ENCODE measurements around the gene CHAF1A. TPM values are rescaled to one million over a fixed set of nuclear protein-coding genes. Genes with fewer than 3 reads are reported as not detected.
A peak's percentile ranks its signal among the peaks of the same experiment; 100 is the strongest.

CHAF1A gene
- total and polyA plus RNA-seq, 5 donors from 2014 or later = 2.6 to 28.9 (median 4.1) TPM

- Histone ChIP-seq H3K4me3 (ENCODE audit: low read depth, low read length) (no peak overlapping the region), H3K9me3 (ENCODE audit: control insufficient read depth in 2 of 2, low read length in 2 of 2) (no peaks in the 10 kb centered on the region), H3K36me3 (ENCODE audit: control insufficient read depth, insufficient read depth, low read length) (peaks cover 18% of the 10 kb centered on the region), H3K4me1 (ENCODE audit: control insufficient read depth, insufficient read depth, low read length, poor library complexity, severe bottlenecking) (no peaks in the 10 kb centered on the region), H3K27ac (ENCODE audit: insufficient read depth, low read length, poor library complexity, severe bottlenecking) (no peak overlapping the region), H3K27me3 (ENCODE audit: control insufficient read depth, insufficient read depth, low read length) (no peaks in the 10 kb centered on the region)
- H3K4me3 Mint-ChIP-seq = no peak overlapping the region
- H3K4me1 Mint-ChIP-seq = peaks cover 0 to 4% (median 0%) of the 10 kb centered on the region in 4 donors
- H3K27me3 Mint-ChIP-seq = no peaks in the 10 kb centered on the region
- H3K9me3 Mint-ChIP-seq = no peaks in the 10 kb centered on the region
- no peak for ATAC-seq (ENCODE audit: low read depth in 2 of 2)
- H3K36me3 Mint-ChIP-seq = peaks cover 19% of the 10 kb centered on the region
- no peak for DNase-seq
- no peak overlapping the region for H3K27ac Mint-ChIP-seq
Measured at GRCh38 chr19:4482721-4483364, 80.4 kb downstream of the CHAF1A start.

- no peak overlapping the region for H3K27ac Mint-ChIP-seq
- no peaks in the 10 kb centered on the region for H3K9me3 Mint-ChIP-seq
- peaks cover 20% of the 10 kb centered on the region for H3K36me3 Mint-ChIP-seq
- Histone ChIP-seq H3K27me3 (ENCODE audit: control insufficient read depth, insufficient read depth, low read length) (no peaks in the 10 kb centered on the region), H3K4me3 (ENCODE audit: low read depth, low read length) (no peak overlapping the region), H3K27ac (ENCODE audit: insufficient read depth, low read length, poor library complexity, severe bottlenecking) (no peak overlapping the region), H3K36me3 (ENCODE audit: control insufficient read depth, insufficient read depth, low read length) (peaks cover 19% of the 10 kb centered on the region), H3K9me3 (ENCODE audit: control insufficient read depth in 2 of 2, low read length in 2 of 2) (no peaks in the 10 kb centered on the region), H3K4me1 (ENCODE audit: control insufficient read depth, insufficient read depth, low read length, poor library complexity, severe bottlenecking) (no peaks in the 10 kb centered on the region)
- DNase-seq (no peak), ATAC-seq (ENCODE audit: low read depth in 2 of 2) (no peak)
- no peaks in the 10 kb centered on the region for H3K27me3 Mint-ChIP-seq
- peaks cover 0 to 4% (median 0%) of the 10 kb centered on the region in 4 donors for H3K4me1 Mint-ChIP-seq
- no peak overlapping the region for H3K4me3 Mint-ChIP-seq
Measured at GRCh38 chr19:4483385-4483784, 80.9 kb downstream of the CHAF1A start.

DNA sequence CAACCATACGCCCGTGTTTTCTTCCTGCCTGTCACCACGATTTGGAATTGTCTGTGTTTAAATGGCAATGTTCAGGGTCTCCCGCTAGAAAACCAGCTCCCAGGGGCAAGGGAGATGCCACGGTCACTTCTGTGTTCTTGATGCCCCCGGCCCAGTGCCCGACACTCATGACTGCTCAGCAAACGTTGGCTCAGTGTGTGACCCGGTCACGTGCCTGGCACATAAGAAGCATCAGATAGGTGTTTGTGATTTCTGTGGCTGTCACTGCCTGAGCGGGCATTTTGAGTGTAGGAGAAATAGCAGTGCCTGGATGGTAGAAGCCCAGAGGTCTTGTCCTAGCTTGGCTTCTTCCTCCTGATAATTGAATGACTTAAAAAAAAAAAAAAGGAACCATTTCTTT lies 85.1 kb downstream of the CHAF1A start:
- no peaks in the 10 kb centered on the region for H3K4me1 ChIP-seq (ENCODE audit: control insufficient read depth, insufficient read depth, low read length, poor library complexity, severe bottlenecking)
- no peaks in the 10 kb centered on the region for H3K27me3 ChIP-seq (ENCODE audit: control insufficient read depth, insufficient read depth, low read length)
- H3K36me3 Mint-ChIP-seq = peaks cover 27% of the 10 kb centered on the region
- DNase-seq = no peak
- no peak for ATAC-seq (ENCODE audit: low read depth in 2 of 2)
- H3K4me3 ChIP-seq (ENCODE audit: low read depth, low read length) = no peak overlapping the region
- H3K27ac Mint-ChIP-seq = no peak overlapping the region
- H3K27me3 Mint-ChIP-seq = no peaks in the 10 kb centered on the region
- H3K4me3 Mint-ChIP-seq = no peak overlapping the region
- H3K9me3 Mint-ChIP-seq = no peaks in the 10 kb centered on the region
- H3K36me3 ChIP-seq (ENCODE audit: control insufficient read depth, insufficient read depth, low read length) = peaks cover 24% of the 10 kb centered on the region
- H3K27ac ChIP-seq (ENCODE audit: insufficient read depth, low read length, poor library complexity, severe bottlenecking) = no peak overlapping the region
- peaks cover 0 to 4% (median 0%) of the 10 kb centered on the region in 4 donors for H3K4me1 Mint-ChIP-seq
- H3K9me3 ChIP-seq (ENCODE audit: control insufficient read depth in 2 of 2, low read length in 2 of 2) = no peaks in the 10 kb centered on the region

DNA sequence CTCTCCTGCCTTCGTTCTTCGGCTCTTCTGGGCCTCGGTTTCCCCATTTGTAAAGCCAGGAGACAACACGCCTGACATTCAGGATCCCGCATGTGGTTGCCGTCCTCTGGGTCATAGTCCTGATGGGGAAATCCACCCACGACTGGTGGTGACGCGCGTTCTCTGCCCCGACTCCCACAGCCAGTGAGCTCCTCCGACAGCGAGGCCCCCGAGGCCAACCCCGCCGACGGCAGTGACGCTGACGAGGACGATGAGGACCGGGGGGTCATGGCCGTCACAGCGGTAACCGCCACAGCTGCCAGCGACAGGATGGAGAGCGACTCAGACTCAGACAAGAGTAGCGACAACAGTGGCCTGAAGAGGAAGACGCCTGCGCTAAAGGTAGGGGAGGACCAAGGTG lies 86.1 kb downstream of the CHAF1A start:
- no peak for ATAC-seq (ENCODE audit: low read depth in 2 of 2)

GRCh38 chr19:4491446-4491845 lies 89.0 kb downstream of the CHAF1A start:
- H3K9me3 ChIP-seq (ENCODE audit: control insufficient read depth in 2 of 2, low read length in 2 of 2) = no peaks in the 10 kb centered on the region
- no peaks in the 10 kb centered on the region for H3K27me3 Mint-ChIP-seq
- DNase-seq = no peak
- no peaks in the 10 kb centered on the region for H3K4me1 ChIP-seq (ENCODE audit: control insufficient read depth, insufficient read depth, low read length, poor library complexity, severe bottlenecking)
- H3K36me3 ChIP-seq (ENCODE audit: control insufficient read depth, insufficient read depth, low read length) = peaks cover 24% of the 10 kb centered on the region
- peaks cover 0 to 2% (median 0%) of the 10 kb centered on the region in 4 donors for H3K4me1 Mint-ChIP-seq
- no peak overlapping the region for H3K27ac ChIP-seq (ENCODE audit: insufficient read depth, low read length, poor library complexity, severe bottlenecking)
- no peak for ATAC-seq (ENCODE audit: low read depth in 2 of 2)
- no peak overlapping the region for H3K4me3 Mint-ChIP-seq
- H3K27ac Mint-ChIP-seq = no peak overlapping the region
- H3K27me3 ChIP-seq (ENCODE audit: control insufficient read depth, insufficient read depth, low read length) = no peaks in the 10 kb centered on the region
- no peak overlapping the region for H3K4me3 ChIP-seq (ENCODE audit: low read depth, low read length)
- no peaks in the 10 kb centered on the region for H3K9me3 Mint-ChIP-seq
- peaks cover 16% of the 10 kb centered on the region for H3K36me3 Mint-ChIP-seq

More for the DNA sequence above, 86.1 kb downstream of the CHAF1A start:
- H3K4me3 Mint-ChIP-seq = no peak overlapping the region
- peak overlapping the region in 1 of 3 donors; percentile 60 for H3K27ac Mint-ChIP-seq
- H3K27me3 ChIP-seq (ENCODE audit: control insufficient read depth, insufficient read depth, low read length) = no peaks in the 10 kb centered on the region
- peaks cover 25% of the 10 kb centered on the region for H3K36me3 Mint-ChIP-seq
- no peak overlapping the region for H3K27ac ChIP-seq (ENCODE audit: insufficient read depth, low read length, poor library complexity, severe bottlenecking)
- no peak overlapping the region for H3K4me3 ChIP-seq (ENCODE audit: low read depth, low read length)
- H3K36me3 ChIP-seq (ENCODE audit: control insufficient read depth, insufficient read depth, low read length) = peaks cover 18% of the 10 kb centered on the region
- H3K9me3 Mint-ChIP-seq = no peaks in the 10 kb centered on the region
- H3K4me1 Mint-ChIP-seq = peaks cover 0 to 3% (median 0%) of the 10 kb centered on the region in 4 donors
- H3K27me3 Mint-ChIP-seq = no peaks in the 10 kb centered on the region
- no peaks in the 10 kb centered on the region for H3K4me1 ChIP-seq (ENCODE audit: control insufficient read depth, insufficient read depth, low read length, poor library complexity, severe bottlenecking)
- no peak for DNase-seq
- H3K9me3 ChIP-seq (ENCODE audit: control insufficient read depth in 2 of 2, low read length in 2 of 2) = no peaks in the 10 kb centered on the region

DNA sequence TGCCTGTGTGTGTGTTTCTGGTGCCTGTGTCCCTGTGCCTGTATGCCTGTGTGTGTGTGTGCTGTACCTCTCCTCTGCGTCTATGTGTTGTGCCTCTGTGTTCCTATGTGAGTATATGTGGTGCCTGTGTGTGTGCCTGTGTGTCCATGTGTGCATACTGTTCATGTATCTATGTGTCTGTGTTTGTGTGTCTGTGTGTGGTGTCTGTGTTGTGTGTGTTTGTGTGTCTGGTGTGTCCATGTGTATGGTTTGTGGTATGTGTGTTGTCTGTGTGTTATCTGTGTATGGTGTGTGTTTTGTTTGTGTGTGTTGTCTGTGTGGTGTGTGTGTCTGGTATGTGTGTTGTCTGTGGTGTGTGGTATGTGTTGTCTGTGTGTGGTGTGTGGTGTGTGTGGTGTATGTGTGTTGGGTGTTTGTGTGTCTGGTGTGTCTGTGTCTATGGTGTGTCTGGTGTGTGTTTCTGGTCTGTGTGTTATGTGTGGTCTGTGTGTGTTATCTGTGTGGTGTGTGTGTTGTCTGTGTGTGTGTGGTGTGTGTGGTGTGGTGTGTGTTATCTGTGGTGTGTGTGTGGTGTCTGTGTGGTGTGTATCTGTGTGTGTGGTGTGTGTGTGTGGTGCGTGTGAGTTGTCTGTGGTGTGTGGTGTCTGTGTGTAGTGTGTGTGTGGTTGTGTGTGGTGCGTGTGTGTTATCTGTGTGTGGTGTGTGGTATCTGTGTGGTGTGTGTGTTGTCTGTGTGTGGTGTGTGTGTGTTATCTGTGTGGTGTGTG lies 90.1 kb downstream of the CHAF1A start:
- H3K4me1 ChIP-seq (ENCODE audit: control insufficient read depth, insufficient read depth, low read length, poor library complexity, severe bottlenecking) = no peaks in the 10 kb centered on the region

More for the DNA sequence above, 90.1 kb downstream of the CHAF1A start:
- Mint-ChIP-seq H3K4me3 (no peak overlapping the region), H3K4me1 (peaks cover 0 to under 1% (median 0%) of the 10 kb centered on the region in 4 donors), H3K27ac (no peak overlapping the region), H3K9me3 (no peaks in the 10 kb centered on the region), H3K36me3 (peaks cover 9% of the 10 kb centered on the region), H3K27me3 (no peaks in the 10 kb centered on the region)
- H3K27me3 ChIP-seq (ENCODE audit: control insufficient read depth, insufficient read depth, low read length) = no peaks in the 10 kb centered on the region
- H3K9me3 ChIP-seq (ENCODE audit: control insufficient read depth in 2 of 2, low read length in 2 of 2) = no peaks in the 10 kb centered on the region
- H3K27ac ChIP-seq (ENCODE audit: insufficient read depth, low read length, poor library complexity, severe bottlenecking) = no peak overlapping the region
- DNase-seq (no peak), ATAC-seq (ENCODE audit: low read depth in 2 of 2) (no peak)
- no peak overlapping the region for H3K4me3 ChIP-seq (ENCODE audit: low read depth, low read length)
- peaks cover 28% of the 10 kb centered on the region for H3K36me3 ChIP-seq (ENCODE audit: control insufficient read depth, insufficient read depth, low read length)

Measured in CD4-positive, CD25-positive, alpha-beta regulatory T cell (primary cell).